Measurements from ENCODE around the gene RNU2-1.

GRCh38 chr17:43226393-43226792 is 7.4 kb downstream of the RNU2-1 start:
- TF ChIP-seq EZH2phosphoT487 (IDR thresholded peaks at IDR 0.05; ENCODE audit: unreplicated experiment) = no peak
- no peak for TF ChIP-seq CTCF (conservative IDR thresholded peaks at IDR 0.05; ENCODE audit: low read depth in 2 of 2)
- TF ChIP-seq NANOG (IDR thresholded peaks at IDR 0.05; ENCODE audit: borderline replicate concordance) = no peak
- TF ChIP-seq EZH2 (IDR thresholded peaks at IDR 0.05; ENCODE audit: low read depth, unreplicated experiment) = no peak
- TF ChIP-seq REST (IDR thresholded peaks at IDR 0.05; ENCODE audit: unreplicated experiment) = no peak
- no peak for TF ChIP-seq STAT1 (IDR thresholded peaks at IDR 0.05; ENCODE audit: unreplicated experiment)

Data from GM23338 (cell line).